ENCODE data around the gene RNF223.
A peak's percentile ranks its signal among the peaks of the same experiment; 100 is the strongest.
"Not testable (repeated sequence)": the region's sequence is repeated elsewhere in the genome, so short reads cannot be mapped to it uniquely, and the experiment has no call there.

RNF223 gene

GRCh38 chr1:1058088-1058905 is 15.8 kb downstream of the RNF223 start:
- Mint-ChIP-seq H3K4me3 (peak overlapping the region; percentile 87), H3K4me1 (peaks cover 12% of the 10 kb centered on the region), H3K27ac (no peak overlapping the region), H3K27me3 (peaks cover 19% of the 10 kb centered on the region), H3K36me3 (no peaks in the 10 kb centered on the region), H3K9me3 (no peaks in the 10 kb centered on the region)
- DNase-seq (ENCODE audit: low spot score in 2 of 2): no peak
- ATAC-seq (ENCODE audit: low read depth): no peak

DNA sequence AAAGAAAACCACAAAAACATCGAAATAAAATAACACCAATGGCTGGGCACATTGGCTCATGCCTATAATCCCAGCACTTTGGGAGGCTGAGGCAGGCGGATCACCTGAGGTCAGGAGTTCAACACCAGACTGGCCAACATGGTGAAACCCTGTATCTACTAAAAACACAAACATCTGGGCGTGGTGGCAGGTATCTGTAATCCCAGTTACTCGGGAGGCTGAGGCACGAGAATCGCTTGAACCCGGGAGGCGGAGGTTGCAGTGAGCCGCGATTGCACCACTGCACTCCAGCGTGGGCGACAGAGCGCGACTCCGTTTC is 16.4 kb downstream of the RNF223 start:
- not testable (repeated sequence) for H3K9me3 Mint-ChIP-seq; H3K36me3 Mint-ChIP-seq; DNase-seq (ENCODE audit: low spot score in 2 of 2); ATAC-seq (ENCODE audit: low read depth); H3K27ac Mint-ChIP-seq
- Mint-ChIP-seq H3K27me3 (peaks cover 19% of the 10 kb centered on the region), H3K4me3 (peak overlapping the region; percentile 60), H3K4me1 (peaks cover 12% of the 10 kb centered on the region)

- Mint-ChIP-seq H3K27ac (no peak overlapping the region), H3K36me3 (no peaks in the 10 kb centered on the region), H3K9me3 (no peaks in the 10 kb centered on the region), H3K27me3 (peaks cover 18% of the 10 kb centered on the region), H3K4me1 (peaks cover 12% of the 10 kb centered on the region), H3K4me3 (no peak overlapping the region)
- ATAC-seq (ENCODE audit: low read depth) (no peak), DNase-seq (ENCODE audit: low spot score in 2 of 2) (no peak)
Measured at GRCh38 chr1:1055841-1056736, 18.0 kb downstream of the RNF223 start.

DNA sequence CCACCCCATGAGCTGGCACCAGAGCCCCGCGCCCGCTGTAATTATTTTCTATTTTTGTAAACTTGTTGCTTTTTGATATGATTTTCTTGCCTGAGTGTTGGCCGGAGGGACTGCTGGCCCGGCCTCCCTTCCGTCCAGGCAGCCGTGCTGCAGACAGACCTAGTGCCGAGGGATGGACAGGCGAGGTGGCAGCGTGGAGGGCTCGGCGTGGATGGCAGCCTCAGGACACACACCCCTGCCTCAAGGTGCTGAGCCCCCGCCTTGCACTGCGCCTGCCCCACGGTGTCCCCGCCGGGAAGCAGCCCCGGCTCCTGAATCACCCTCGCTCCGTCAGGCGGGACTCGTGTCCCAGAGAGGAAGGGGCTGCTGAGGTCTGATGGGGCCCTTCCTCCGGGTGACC is 19.1 kb downstream of the RNF223 start:
- H3K9me3 Mint-ChIP-seq: no peaks in the 10 kb centered on the region
- H3K27me3 Mint-ChIP-seq: peaks cover 19% of the 10 kb centered on the region
- no peak for DNase-seq (ENCODE audit: low spot score in 2 of 2)
- no peak overlapping the region for H3K4me3 Mint-ChIP-seq
- peaks cover 15% of the 10 kb centered on the region for H3K4me1 Mint-ChIP-seq
- no peak for ATAC-seq (ENCODE audit: low read depth)
- H3K27ac Mint-ChIP-seq: no peak overlapping the region
- H3K36me3 Mint-ChIP-seq: no peaks in the 10 kb centered on the region

DNA sequence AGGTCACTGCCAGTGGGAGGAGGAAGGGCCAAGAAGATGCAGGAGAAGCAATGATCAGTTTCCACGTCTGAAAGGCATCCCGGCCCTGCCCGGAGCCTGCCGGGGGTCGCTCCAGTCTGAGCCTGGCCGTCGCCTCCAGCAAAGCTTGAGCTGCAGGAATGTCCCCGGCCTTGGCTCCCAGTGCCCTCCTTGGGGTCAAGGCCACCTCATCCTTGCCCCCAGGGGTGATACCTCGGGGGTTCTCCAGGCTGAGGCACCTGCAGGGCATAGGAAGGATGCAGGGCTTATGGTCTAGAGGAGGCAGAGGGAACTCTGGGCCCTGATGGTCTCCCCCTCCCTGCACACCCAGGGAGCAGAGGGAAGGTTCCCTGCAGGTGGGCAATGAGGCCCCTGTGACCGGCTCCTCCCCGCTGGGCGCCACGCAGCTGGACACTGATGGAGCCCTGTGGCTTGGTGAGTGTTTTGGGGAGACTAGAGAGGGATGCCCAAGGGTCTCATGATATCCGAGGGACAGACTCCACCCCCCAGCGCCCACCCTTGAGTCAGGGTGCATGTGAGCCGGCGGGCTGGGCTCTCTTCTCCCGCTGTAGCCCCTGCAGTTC is 19.9 kb downstream of the RNF223 start:
- ATAC-seq (ENCODE audit: low read depth) (no peak), DNase-seq (ENCODE audit: low spot score in 2 of 2) (no peak)
- no peaks in the 10 kb centered on the region for H3K36me3 Mint-ChIP-seq
- H3K27ac Mint-ChIP-seq: no peak overlapping the region
- H3K27me3 Mint-ChIP-seq: peaks cover 19% of the 10 kb centered on the region
- no peak overlapping the region for H3K4me3 Mint-ChIP-seq
- no peaks in the 10 kb centered on the region for H3K9me3 Mint-ChIP-seq
- H3K4me1 Mint-ChIP-seq: peaks cover 15% of the 10 kb centered on the region

GRCh38 chr1:1053682-1054081 is 20.4 kb downstream of the RNF223 start:
- Mint-ChIP-seq H3K9me3 (no peaks in the 10 kb centered on the region), H3K27ac (no peak overlapping the region), H3K27me3 (peaks cover 16% of the 10 kb centered on the region), H3K4me1 (peaks cover 12% of the 10 kb centered on the region), H3K4me3 (no peak overlapping the region), H3K36me3 (no peaks in the 10 kb centered on the region)
- ATAC-seq (ENCODE audit: low read depth) (no peak), DNase-seq (ENCODE audit: low spot score in 2 of 2) (no peak)

DNA sequence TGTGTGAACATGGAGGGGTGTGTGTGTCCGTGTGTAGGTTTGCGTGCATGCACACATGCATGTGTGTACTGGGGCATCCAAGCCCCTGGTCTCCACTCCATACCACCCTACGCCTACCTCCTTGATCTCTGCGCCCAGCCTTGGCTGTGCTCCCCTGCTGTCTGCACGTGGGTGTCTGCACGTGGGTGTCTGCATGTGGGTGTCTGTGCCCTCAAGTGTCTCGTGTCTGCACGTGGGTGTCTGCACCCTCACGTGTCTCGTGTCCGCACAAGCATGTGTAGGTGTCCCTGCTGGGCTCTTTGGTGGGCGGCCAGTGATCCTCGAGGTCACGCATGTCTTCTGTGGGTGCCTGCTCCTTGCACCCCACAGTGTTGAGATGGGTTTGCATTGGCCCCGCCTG is 21.1 kb downstream of the RNF223 start:
- H3K36me3 Mint-ChIP-seq: no peaks in the 10 kb centered on the region
- no peaks in the 10 kb centered on the region for H3K9me3 Mint-ChIP-seq
- H3K27me3 Mint-ChIP-seq: peaks cover 9% of the 10 kb centered on the region
- no peak overlapping the region for H3K4me3 Mint-ChIP-seq
- H3K27ac Mint-ChIP-seq: no peak overlapping the region
- ATAC-seq (ENCODE audit: low read depth) (no peak), DNase-seq (ENCODE audit: low spot score in 2 of 2) (no peak)
- H3K4me1 Mint-ChIP-seq: peaks cover 6% of the 10 kb centered on the region

GRCh38 chr1:1052003-1052840 is 21.9 kb downstream of the RNF223 start:
- H3K27me3 Mint-ChIP-seq: peaks cover 9% of the 10 kb centered on the region
- H3K9me3 Mint-ChIP-seq: no peaks in the 10 kb centered on the region
- no peaks in the 10 kb centered on the region for H3K36me3 Mint-ChIP-seq
- H3K4me3 Mint-ChIP-seq: no peak overlapping the region
- DNase-seq (ENCODE audit: low spot score in 2 of 2) (no peak), ATAC-seq (ENCODE audit: low read depth) (no peak)
- H3K27ac Mint-ChIP-seq: no peak overlapping the region
- peaks cover 6% of the 10 kb centered on the region for H3K4me1 Mint-ChIP-seq

DNA sequence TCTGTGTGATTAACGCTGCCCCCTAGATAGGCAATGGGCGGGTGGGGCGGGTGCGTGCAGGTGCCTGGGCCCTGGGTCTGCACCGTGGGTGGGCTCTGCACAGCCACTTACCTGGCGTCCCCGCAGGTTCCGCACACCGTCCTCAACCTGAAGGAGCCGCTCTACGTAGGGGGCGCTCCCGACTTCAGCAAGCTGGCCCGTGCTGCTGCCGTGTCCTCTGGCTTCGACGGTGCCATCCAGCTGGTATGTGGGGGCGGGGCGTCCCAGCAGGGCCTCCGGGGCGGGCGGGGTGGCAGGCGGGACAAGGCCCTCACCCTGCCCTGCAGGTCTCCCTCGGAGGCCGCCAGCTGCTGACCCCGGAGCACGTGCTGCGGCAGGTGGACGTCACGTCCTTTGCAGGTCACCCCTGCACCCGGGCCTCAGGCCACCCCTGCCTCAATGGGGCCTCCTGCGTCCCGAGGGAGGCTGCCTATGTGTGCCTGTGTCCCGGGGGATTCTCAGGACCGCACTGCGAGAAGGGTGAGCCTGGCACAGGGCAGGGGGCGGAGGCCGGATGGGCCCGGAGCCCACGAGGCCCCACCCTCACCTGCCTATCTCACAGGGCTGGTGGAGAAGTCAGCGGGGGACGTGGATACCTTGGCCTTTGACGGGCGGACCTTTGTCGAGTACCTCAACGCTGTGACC is 22.8 kb downstream of the RNF223 start:
- H3K4me3 Mint-ChIP-seq: no peak overlapping the region
- no peaks in the 10 kb centered on the region for H3K9me3 Mint-ChIP-seq

GRCh38 chr1:1050577-1051052 is 23.5 kb downstream of the RNF223 start:
- H3K27me3 Mint-ChIP-seq: peaks cover 2% of the 10 kb centered on the region
- no peak overlapping the region for H3K27ac Mint-ChIP-seq
- DNase-seq (ENCODE audit: low spot score in 2 of 2) (no peak), ATAC-seq (ENCODE audit: low read depth) (peak; percentile 96)
- peak overlapping the region; percentile 66 for H3K4me3 Mint-ChIP-seq
- peaks cover 3% of the 10 kb centered on the region for H3K4me1 Mint-ChIP-seq
- H3K36me3 Mint-ChIP-seq: no peaks in the 10 kb centered on the region
- no peaks in the 10 kb centered on the region for H3K9me3 Mint-ChIP-seq

More for the DNA sequence above, 22.8 kb downstream of the RNF223 start:
- H3K27ac Mint-ChIP-seq: no peak overlapping the region
- no peak for DNase-seq (ENCODE audit: low spot score in 2 of 2)
- peaks cover 4% of the 10 kb centered on the region for H3K4me1 Mint-ChIP-seq
- peaks cover 6% of the 10 kb centered on the region for H3K27me3 Mint-ChIP-seq
- ATAC-seq (ENCODE audit: low read depth): peak; percentile 3
- H3K36me3 Mint-ChIP-seq: no peaks in the 10 kb centered on the region

GRCh38 chr1:1049318-1050165 is 24.6 kb downstream of the RNF223 start:
- H3K4me3 Mint-ChIP-seq: no peak overlapping the region
- H3K27me3 Mint-ChIP-seq: peaks cover 2% of the 10 kb centered on the region
- no peak for DNase-seq (ENCODE audit: low spot score in 2 of 2)
- ATAC-seq (ENCODE audit: low read depth): no peak
- no peak overlapping the region for H3K27ac Mint-ChIP-seq
- H3K9me3 Mint-ChIP-seq: no peaks in the 10 kb centered on the region
- H3K36me3 Mint-ChIP-seq: no peaks in the 10 kb centered on the region
- H3K4me1 Mint-ChIP-seq: peaks cover 3% of the 10 kb centered on the region

- DNase-seq (ENCODE audit: low spot score in 2 of 2) (no peak), ATAC-seq (ENCODE audit: low read depth) (no peak)
- Mint-ChIP-seq H3K36me3 (no peaks in the 10 kb centered on the region), H3K9me3 (no peaks in the 10 kb centered on the region), H3K4me3 (no peak overlapping the region), H3K27me3 (peaks cover 2% of the 10 kb centered on the region), H3K27ac (no peak overlapping the region), H3K4me1 (peaks cover 3% of the 10 kb centered on the region)
Measured at GRCh38 chr1:1048765-1049164, 25.3 kb downstream of the RNF223 start.
